Esophagus squamous epithelium (tissue), 5 donors: Measurements from ENCODE around the gene KRT13. TPM values are rescaled to one million over a fixed set of nuclear protein-coding genes. Genes with fewer than 3 reads are reported as not detected.
A peak's percentile ranks its signal among the peaks of the same experiment; 100 is the strongest.

ENCODE experiments used
- DNase-seq: peaks from one replicate; lab custom pipeline; 2025; lab: John Stamatoyannopoulos, UW
- H3K27ac ChIP-seq, 4 donors: fragments of 200-600 bp; sonication (generic); one replicate each; pipeline ENCODE4 v1.5.1; 2016 to 2019; ENCODE audit warnings: mild to moderate bottlenecking in 1 of 4
- H3K27me3 ChIP-seq, 4 donors: fragments of 200-600 bp; sonication (generic); 1 replicate in 3 of 4; 2 replicates in 1 of 4; pipeline versions ENCODE4 v1.5.1 to v1.6.0; 2017 to 2021; ENCODE audit warnings: antibody characterized with exemption in 1 of 4
- H3K36me3 ChIP-seq, 3 donors: fragments of 200-600 bp; sonication (generic); one replicate each; pipeline ENCODE4 v1.5.1; 2016 to 2019
- H3K4me1 ChIP-seq, 3 donors: fragments of 200-600 bp; sonication (generic); one replicate each; pipeline ENCODE4 v1.5.1; 2017 to 2019
- H3K4me3 ChIP-seq, 4 donors: fragments of 200-600 bp; sonication (generic); 1 replicate in 3 of 4; 2 replicates in 1 of 4; pipeline ENCODE4 v1.5.1; 2016 to 2019; ENCODE audit warnings: mild to moderate bottlenecking in 2 of 4, moderate library complexity in 1 of 4
- H3K9me3 ChIP-seq, 3 donors: fragments of 200-600 bp; sonication (generic); one replicate each; pipeline ENCODE4 v1.5.1; 2016 to 2019
- POLR2A ChIP-seq, 4 donors: fragments of 450-650 bp; IDR thresholded peaks; one replicate each; pipeline ENCODE4 v1.6.1; 2017; ENCODE audit warnings: antibody characterized with exemption in 4 of 4, mild to moderate bottlenecking in 4 of 4, moderate library complexity in 3 of 4
- WGBS, 2 donors: methylation state at CpG; one replicate each; pipeline ENCODE4 v1.1.5; 2018; 5-methylcytosine and 5-hydroxymethylcytosine counted together
- intact Hi-C: fragments of 100-400 bp; cut with DNase I; formaldehyde crosslinking; loops from one replicate; pipeline ENCODE4 v1.15.0; 2022
- total RNA-seq, 4 donors: library from RNA; depleted of rRNA; stranded (reverse); fragments of >200 nt; gene quantifications; one replicate each; pipeline ENCODE4 v1.1.0, GENCODE V29; 2016
- TF ChIP-seq, protein P1 (sequence below), 6 experiments: fragments of 450-650 bp in 4 of 6; fragments of 200-600 bp in 2 of 6; sonication (generic) in 2 of 6; IDR thresholded peaks; one replicate each; pipeline ENCODE4 v1.5.1; 2016 to 2019; ENCODE audit warnings: antibody characterized with exemption in 6 of 6, mild to moderate bottlenecking in 4 of 6, moderate library complexity in 4 of 6
- donor health status: DM: yes; HTN: yes; CAD: no.

Gene KRT13
- total RNA-seq, 4 donors from 2014 or later = 27,182 to 79,363 (median 33,601) TPM

DNA sequence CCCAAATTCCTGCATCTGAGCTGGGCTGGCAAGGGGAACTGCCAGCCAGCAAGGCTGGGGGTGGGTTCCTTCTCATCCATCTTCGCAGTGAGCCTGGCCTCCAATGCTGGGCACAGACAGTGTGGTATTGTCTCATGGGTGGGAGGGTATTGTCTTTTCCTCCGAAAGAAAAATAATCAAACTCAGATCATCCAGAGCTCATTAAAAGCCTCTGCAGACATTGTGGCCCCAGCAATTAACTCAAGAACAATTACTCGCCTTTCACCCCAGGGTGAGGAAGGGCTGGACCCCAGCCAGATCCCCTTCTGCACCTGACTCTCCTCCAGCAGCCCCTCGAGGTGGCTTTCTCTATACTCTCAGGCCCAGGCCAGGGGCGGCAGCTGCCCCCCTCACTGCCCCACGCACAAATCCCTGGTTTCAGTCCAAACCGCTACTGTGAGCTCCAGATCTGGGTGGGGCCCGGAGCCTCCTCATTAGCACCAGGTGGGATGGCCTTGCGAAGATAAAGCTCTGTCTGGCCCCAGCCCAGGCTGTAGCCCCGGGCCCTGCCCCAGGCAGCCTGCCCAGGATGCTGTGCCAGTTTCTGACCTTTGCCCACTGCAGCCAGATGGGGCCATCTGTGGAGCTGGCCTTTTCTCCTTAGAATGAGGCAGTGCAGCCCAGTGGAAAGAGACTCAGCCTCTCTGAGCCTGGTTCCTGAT lies 15.6 kb upstream of the KRT13 start:
- 27 to 66% methylated on average over 2 to 7 of the region's 10 CpGs for WGBS, 2 donors
- Histone ChIP-seq H3K27me3 (peaks cover 0 to 31% (median 0%) of the 10 kb centered on the region in 4 donors), H3K4me3 (peak overlapping the region in 3 of 4 donors; percentile 29 to 59 (median 40)), H3K36me3 (peaks cover 0 to 33% (median 7%) of the 10 kb centered on the region in 3 donors), H3K4me1 (peaks cover 14 to 83% (median 16%) of the 10 kb centered on the region in 3 donors), H3K9me3 (no peaks in the 10 kb centered on the region), H3K27ac (peak overlapping the region; percentile 68 to 92 (median 84))
- TF ChIP-seq, protein P1, sequence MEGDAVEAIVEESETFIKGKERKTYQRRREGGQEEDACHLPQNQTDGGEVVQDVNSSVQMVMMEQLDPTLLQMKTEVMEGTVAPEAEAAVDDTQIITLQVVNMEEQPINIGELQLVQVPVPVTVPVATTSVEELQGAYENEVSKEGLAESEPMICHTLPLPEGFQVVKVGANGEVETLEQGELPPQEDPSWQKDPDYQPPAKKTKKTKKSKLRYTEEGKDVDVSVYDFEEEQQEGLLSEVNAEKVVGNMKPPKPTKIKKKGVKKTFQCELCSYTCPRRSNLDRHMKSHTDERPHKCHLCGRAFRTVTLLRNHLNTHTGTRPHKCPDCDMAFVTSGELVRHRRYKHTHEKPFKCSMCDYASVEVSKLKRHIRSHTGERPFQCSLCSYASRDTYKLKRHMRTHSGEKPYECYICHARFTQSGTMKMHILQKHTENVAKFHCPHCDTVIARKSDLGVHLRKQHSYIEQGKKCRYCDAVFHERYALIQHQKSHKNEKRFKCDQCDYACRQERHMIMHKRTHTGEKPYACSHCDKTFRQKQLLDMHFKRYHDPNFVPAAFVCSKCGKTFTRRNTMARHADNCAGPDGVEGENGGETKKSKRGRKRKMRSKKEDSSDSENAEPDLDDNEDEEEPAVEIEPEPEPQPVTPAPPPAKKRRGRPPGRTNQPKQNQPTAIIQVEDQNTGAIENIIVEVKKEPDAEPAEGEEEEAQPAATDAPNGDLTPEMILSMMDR (IDR thresholded peaks at IDR 0.05) = no peak
- no peak for TF ChIP-seq POLR2A (IDR thresholded peaks at IDR 0.05)
- intact Hi-C loops = no loop called here
- no peak for DNase-seq

DNA sequence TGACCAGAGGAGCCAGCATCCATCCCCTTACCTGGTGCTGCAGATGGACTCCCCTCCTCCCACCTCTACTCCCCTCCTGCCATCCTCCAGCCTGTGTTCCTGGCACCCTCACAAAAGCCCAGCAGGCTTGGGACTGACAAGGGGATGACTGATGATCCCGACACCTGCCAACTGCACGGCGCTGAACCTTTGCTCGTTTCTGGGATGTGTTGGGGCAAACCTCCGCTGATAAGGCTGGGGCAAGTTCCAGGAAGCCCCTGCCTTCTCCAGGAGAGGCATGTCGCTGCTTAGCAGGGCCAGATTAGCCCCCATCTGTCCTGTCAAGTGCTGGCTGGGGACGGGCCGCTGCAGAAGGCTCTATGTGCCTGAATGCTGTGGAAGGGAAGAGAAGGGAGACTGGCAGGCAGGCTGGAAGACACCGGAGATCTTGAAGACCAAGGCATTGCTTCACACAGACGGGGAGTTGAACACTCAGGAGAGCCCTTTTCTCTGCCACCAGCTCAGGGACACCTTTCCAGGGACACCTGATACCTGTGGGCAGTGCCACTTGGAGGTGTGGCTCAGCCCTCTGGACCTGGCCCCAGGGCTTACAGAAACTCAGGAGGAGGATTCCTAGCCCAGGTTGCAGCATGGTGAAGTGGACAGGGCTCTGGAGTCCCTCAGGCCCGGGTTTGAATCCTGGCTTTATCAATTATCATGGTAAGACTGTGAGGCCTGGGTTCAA lies 14.3 kb upstream of the KRT13 start:
- intact Hi-C loops = no loop called here
- peaks cover 2 to 41% (median 5%) of the 10 kb centered on the region in 3 donors for H3K36me3 ChIP-seq
- H3K4me1 ChIP-seq = peaks cover 14 to 79% (median 16%) of the 10 kb centered on the region in 3 donors
- WGBS, 2 donors = 10 to 30% methylated on average over 5 of the region's 11 CpGs
- no peaks in the 10 kb centered on the region for H3K9me3 ChIP-seq
- peaks cover 0 to 28% (median 0%) of the 10 kb centered on the region in 4 donors for H3K27me3 ChIP-seq
- peak overlapping the region in 3 of 4 donors; percentile 29 to 59 (median 40) for H3K4me3 ChIP-seq
- TF ChIP-seq, protein P1 (IDR thresholded peaks at IDR 0.05) = no peak
- no peak for TF ChIP-seq POLR2A (IDR thresholded peaks at IDR 0.05)
- peak overlapping the region; percentile 68 to 92 (median 84) for H3K27ac ChIP-seq
- no peak for DNase-seq

DNA sequence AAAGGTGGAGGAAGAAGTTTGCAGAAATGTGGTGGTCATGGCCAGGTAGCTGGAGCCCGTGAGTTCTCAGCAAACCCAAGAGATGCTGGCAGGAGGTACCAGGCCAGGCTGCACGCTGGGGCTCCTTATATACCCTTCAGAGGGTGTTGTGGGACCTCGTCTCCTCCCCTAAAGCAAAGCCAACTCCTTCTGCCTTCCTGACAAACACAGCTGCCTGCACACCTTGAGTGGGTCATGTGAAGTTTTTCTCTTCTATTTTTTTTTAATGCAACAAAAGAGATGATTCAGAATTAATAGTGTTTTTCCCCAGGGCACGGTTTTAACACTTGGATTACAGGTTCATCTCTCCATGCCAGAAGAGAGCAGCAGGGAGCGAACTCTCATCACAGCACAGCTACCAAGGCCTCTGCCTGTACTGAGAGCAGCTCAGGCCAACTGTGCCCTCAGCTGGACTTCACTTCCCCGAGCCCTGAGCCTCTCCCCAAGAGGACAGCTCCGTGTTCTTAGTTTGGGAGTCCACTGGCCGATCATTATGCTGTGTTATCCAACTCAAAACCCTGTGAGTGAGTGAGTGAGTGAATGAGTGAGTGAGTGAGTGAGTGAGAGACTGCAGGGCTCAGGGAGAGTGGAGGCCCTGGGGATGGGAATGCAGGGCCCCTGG lies 13.5 kb upstream of the KRT13 start, which contains the start of gene KRT15:
KRT15 (minus strand) TSS at position 102 of the 661 bp plus-strand sequence; CDS start at position 39, 63 bp downstream.
- Histone ChIP-seq H3K4me1 (peaks cover 14 to 73% (median 16%) of the 10 kb centered on the region in 3 donors), H3K27ac (peak within 1 kb of the TSS; percentile 68 to 92 (median 85)), H3K4me3 (peak within 1 kb of the TSS; percentile 29 to 60 (median 53)), H3K27me3 (peaks cover 0 to 28% (median 0%) of the 10 kb centered on the region in 4 donors), H3K9me3 (no peaks in the 10 kb centered on the region), H3K36me3 (peaks cover 0 to 42% (median 5%) of the 10 kb centered on the region in 3 donors)
- no peak for DNase-seq
- intact Hi-C loops = no loop called here
- 26 to 51% methylated on average over 2 to 8 of the region's 8 CpGs for WGBS, 2 donors
- TF ChIP-seq POLR2A (IDR thresholded peaks at IDR 0.05) = peak in 2 of 4 donors; percentile 59 to 64
- TF ChIP-seq, protein P1 (IDR thresholded peaks at IDR 0.05) = no peak

DNA sequence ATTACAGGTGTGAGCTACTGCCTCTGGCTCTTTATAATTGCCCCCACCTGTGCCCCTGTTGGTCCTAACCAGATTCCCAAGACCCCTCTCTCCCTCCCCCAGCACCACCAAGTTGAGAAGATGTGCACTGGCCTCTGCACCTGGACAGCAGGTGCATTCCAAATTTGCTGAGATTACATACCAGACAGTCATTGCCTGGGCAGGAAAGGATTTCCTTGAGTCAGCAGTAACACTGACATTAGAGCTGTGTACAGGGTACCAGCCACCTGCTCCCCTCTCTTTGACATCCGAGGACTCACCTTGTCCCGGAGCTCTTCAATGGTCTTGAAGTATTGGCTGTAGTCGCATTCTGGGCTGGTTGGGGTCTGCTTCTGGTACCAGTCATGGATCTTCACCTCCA lies 12.6 kb upstream of the KRT13 start:
- H3K4me3 ChIP-seq = peak overlapping the region; percentile 29 to 60 (median 53)
- WGBS, 2 donors = 27 to 79% methylated on average over 3 of the region's 3 CpGs

More for the DNA sequence above, 12.6 kb upstream of the KRT13 start:
- Histone ChIP-seq H3K36me3 (peaks cover 0 to 42% (median 5%) of the 10 kb centered on the region in 3 donors), H3K9me3 (no peaks in the 10 kb centered on the region), H3K4me1 (peaks cover 14 to 73% (median 16%) of the 10 kb centered on the region in 3 donors), H3K27me3 (peaks cover 0 to 28% (median 0%) of the 10 kb centered on the region in 4 donors), H3K27ac (peak overlapping the region; percentile 33 to 92 (median 85))
- TF ChIP-seq, protein P1 (IDR thresholded peaks at IDR 0.05) = no peak
- no peak for TF ChIP-seq POLR2A (IDR thresholded peaks at IDR 0.05)
- DNase-seq = no peak
- intact Hi-C loops = no loop called here
